Measurements from ENCODE around the gene CEP350.

- TF ChIP-seq CTCF (IDR thresholded peaks at IDR 0.05), result no peak
- TF ChIP-seq POLR2A (IDR thresholded peaks at IDR 0.05), result no peak
- no peak for TF ChIP-seq POLR2AphosphoS5 (IDR thresholded peaks at IDR 0.05)
Measured at GRCh38 chr1:180153032-180153431, 198.4 kb downstream of the CEP350 start.

Data from breast epithelium (tissue), 3 donors.